Ascending aorta (tissue), 2 donors: ENCODE data around the gene DISP3. TPM values are rescaled to one million over a fixed set of nuclear protein-coding genes. Genes with fewer than 3 reads are reported as not detected.

ENCODE experiments used
- DNase-seq, 2 donors: peaks; one replicate each; pipeline ENCODE4 v3.0.0-alpha.2; 2019; ENCODE audit warnings: low spot score in 2 of 2
- H3K27ac ChIP-seq, 2 donors: fragments of 200-600 bp; sonication (generic); one replicate each; pipeline ENCODE4 v1.5.1; 2016 to 2017; ENCODE audit warnings: mild to moderate bottlenecking in 1 of 2
- H3K27me3 ChIP-seq: fragments of 200-600 bp; sonication (generic); one replicate; pipeline ENCODE4 v1.5.1; 2017
- H3K36me3 ChIP-seq, 2 donors: fragments of 200-600 bp; sonication (generic); one replicate each; pipeline ENCODE4 v1.5.1; 2016
- H3K4me1 ChIP-seq, 2 donors: fragments of 200-600 bp; sonication (generic); one replicate each; pipeline ENCODE4 v1.5.1; 2016 to 2017; ENCODE audit warnings: mild to moderate bottlenecking in 1 of 2
- H3K4me3 ChIP-seq, 2 donors: fragments of 200-600 bp; sonication (generic); one replicate each; pipeline ENCODE4 v1.5.1; 2016 to 2017; ENCODE audit warnings: mild to moderate bottlenecking in 1 of 2
- H3K9me3 ChIP-seq, 2 donors: fragments of 200-600 bp; sonication (generic); one replicate each; pipeline ENCODE4 v1.5.1; 2016
- CTCF ChIP-seq, 3 experiments: fragments of 200-600 bp in 2 of 3; fragments of 450-650 bp in 1 of 3; sonication (generic) in 2 of 3; IDR thresholded peaks; one replicate each; pipeline ENCODE4 v1.5.1; 2016 to 2019; ENCODE audit warnings: antibody characterized with exemption in 3 of 3, mild to moderate bottlenecking in 1 of 3, moderate library complexity in 1 of 3
- intact Hi-C: fragments of 100-400 bp; cut with DNase I; formaldehyde crosslinking; loops from one replicate; pipeline ENCODE4 v1.15.1; 2023
- total RNA-seq: library from RNA; depleted of rRNA; stranded (reverse); fragments of >200 nt; gene quantifications from one replicate; pipeline ENCODE4 v1.1.0, GENCODE V29; 2016

The DISP3 gene
- total RNA-seq, 1 donor from 2014 or later: not detected

GRCh38 chr1:11474826-11475225, 4.1 kb upstream of the DISP3 start:
- H3K4me3 ChIP-seq: no peak overlapping the region
- peaks cover 0 to 7% of the 10 kb centered on the region in 2 donors for H3K4me1 ChIP-seq
- no peak overlapping the region for H3K27ac ChIP-seq
- intact Hi-C loops: no loop called here
- no peak for TF ChIP-seq CTCF (IDR thresholded peaks at IDR 0.05)
- no peaks in the 10 kb centered on the region for H3K36me3 ChIP-seq
- H3K9me3 ChIP-seq: no peaks in the 10 kb centered on the region
- H3K27me3 ChIP-seq: peaks cover 16% of the 10 kb centered on the region
- no peak for DNase-seq

DNA sequence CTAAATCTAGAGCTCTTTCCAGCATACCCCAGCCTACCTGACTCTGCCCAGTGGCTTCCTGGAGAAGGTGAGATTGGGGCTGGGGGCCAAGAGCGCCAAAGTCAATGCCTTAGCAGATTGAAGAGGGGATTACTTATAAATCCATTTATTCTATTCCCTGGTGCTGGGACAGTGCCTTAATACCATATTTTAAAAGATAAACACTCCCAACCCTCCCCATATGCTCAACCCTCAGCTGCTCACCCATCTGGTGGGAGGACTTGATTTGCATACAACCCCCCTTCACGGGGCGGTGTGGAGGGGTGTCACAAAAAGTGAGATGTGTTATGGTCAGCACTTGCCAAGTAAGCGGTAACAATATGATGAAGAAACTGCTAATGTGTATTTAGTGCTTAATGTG, 3.2 kb upstream of the DISP3 start:
- Histone ChIP-seq H3K27ac (no peak overlapping the region), H3K36me3 (no peaks in the 10 kb centered on the region), H3K27me3 (peaks cover 17% of the 10 kb centered on the region), H3K4me1 (peaks cover 0 to 7% of the 10 kb centered on the region in 2 donors), H3K9me3 (no peaks in the 10 kb centered on the region), H3K4me3 (no peak overlapping the region)
- intact Hi-C loops: no loop called here
- no peak for DNase-seq
- TF ChIP-seq CTCF (IDR thresholded peaks at IDR 0.05): no peak

DNA sequence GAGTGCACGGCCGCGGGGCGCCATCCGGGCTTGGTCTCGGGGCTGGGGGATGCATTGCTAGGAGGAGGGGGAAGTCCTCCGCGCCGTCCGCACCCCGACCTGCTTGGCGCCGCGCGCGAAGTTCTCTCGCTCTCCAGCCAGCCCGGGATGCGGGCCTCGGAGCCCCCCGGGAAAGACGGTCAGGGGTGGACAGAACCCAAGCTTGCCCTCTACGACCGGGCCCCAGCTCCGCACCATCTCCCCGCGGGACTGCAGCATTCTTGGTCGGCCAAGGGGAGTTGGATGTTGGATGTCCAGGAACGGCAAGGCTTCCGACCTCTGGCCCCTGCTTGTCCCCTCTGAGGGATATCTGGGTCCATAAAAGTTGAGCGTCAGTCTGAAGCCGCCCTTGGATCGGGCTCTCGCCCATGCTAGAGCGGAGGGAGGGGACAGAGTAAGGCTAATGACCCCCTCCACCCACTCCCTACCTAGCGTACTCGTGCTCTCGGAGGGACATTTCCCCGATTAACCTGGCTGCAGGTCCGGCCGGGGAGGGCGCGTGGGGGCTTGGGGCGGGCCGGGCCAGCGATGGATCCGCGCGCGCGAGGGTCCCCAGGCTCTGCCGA, 522 bp downstream of the DISP3 start:
- TF ChIP-seq CTCF (IDR thresholded peaks at IDR 0.05): no peak
- Histone ChIP-seq H3K27me3 (peaks cover 23% of the 10 kb centered on the region), H3K4me1 (peaks cover 0 to 7% of the 10 kb centered on the region in 2 donors), H3K4me3 (peak overlapping the region; percentile 50 to 56), H3K27ac (no peak overlapping the region), H3K9me3 (no peaks in the 10 kb centered on the region), H3K36me3 (no peaks in the 10 kb centered on the region)
- no peak for DNase-seq
- intact Hi-C loops: no loop called here

GRCh38 chr1:11481019-11481418, 2.1 kb downstream of the DISP3 start:
- Histone ChIP-seq H3K4me3 (no peak overlapping the region), H3K27ac (no peak overlapping the region), H3K36me3 (no peaks in the 10 kb centered on the region), H3K27me3 (peaks cover 23% of the 10 kb centered on the region), H3K4me1 (peaks cover 0 to 7% of the 10 kb centered on the region in 2 donors), H3K9me3 (no peaks in the 10 kb centered on the region)
- DNase-seq: no peak
- TF ChIP-seq CTCF (IDR thresholded peaks at IDR 0.05): no peak
- intact Hi-C loops: no loop called here

DNA sequence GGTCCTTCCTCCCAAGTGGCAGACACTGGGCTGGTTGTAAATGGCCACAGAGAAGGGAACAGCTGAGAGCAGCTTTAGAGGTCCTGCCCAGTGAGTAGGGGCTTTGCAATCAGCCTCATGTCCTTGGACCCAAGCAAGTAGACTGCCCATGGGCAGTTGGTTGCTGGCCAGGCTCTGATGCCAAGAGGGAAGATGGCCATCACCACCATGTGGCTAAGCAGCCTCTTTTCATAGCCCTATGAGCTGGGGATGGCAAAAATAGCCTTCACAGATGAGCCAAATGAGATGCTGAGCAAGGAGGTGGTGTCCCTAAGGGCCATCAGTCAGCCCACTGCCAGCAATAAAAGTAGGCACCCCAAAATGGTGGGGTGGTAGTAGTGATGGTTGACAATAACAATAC, 3.2 kb downstream of the DISP3 start:
- TF ChIP-seq CTCF (IDR thresholded peaks at IDR 0.05): no peak
- Histone ChIP-seq H3K4me1 (peaks cover 0 to 7% of the 10 kb centered on the region in 2 donors), H3K27me3 (peaks cover 23% of the 10 kb centered on the region), H3K4me3 (no peak overlapping the region), H3K9me3 (no peaks in the 10 kb centered on the region), H3K27ac (no peak overlapping the region), H3K36me3 (no peaks in the 10 kb centered on the region)
- intact Hi-C loops: no loop called here
- no peak for DNase-seq
